Fibroblast of lung (primary cell): ENCODE results near the gene LITAFD. TPM values are rescaled to one million over a fixed set of nuclear protein-coding genes. Genes with fewer than 3 reads are reported as not detected.

ENCODE experiments used
- DNase-seq, 2 donors: peaks; one replicate each; pipeline versions ENCODE4 v3.0.0 to v3.0.0-alpha.2; 2010; ENCODE audit warnings: low read depth in 2 of 2
- H2AFZ ChIP-seq: 2 replicates; pipeline ENCODE4 v1.5.1; 2012; ENCODE audit warnings: low read length, control low read depth, inconsistent platforms
- H3K27ac ChIP-seq: 2 replicates; pipeline ENCODE4 v1.5.1; 2011; ENCODE audit warnings: low read length, control low read depth; ENCODE audit not compliant: insufficient read depth
- H3K27me3 ChIP-seq: 2 replicates; pipeline ENCODE4 v1.5.1; 2011; ENCODE audit warnings: mild to moderate bottlenecking, low read length; ENCODE audit not compliant: control insufficient read depth, insufficient read depth
- H3K36me3 ChIP-seq: 2 replicates; pipeline ENCODE4 v1.5.1; 2011; ENCODE audit warnings: low read length; ENCODE audit not compliant: control insufficient read depth, insufficient read depth
- H3K4me1 ChIP-seq: 2 replicates; pipeline ENCODE4 v1.5.1; 2011; ENCODE audit warnings: low read length; ENCODE audit not compliant: control insufficient read depth, insufficient read depth; ENCODE audit errors: extremely low read depth
- H3K4me2 ChIP-seq: 2 replicates; pipeline ENCODE4 v1.5.1; 2011; ENCODE audit warnings: low read length, control low read depth; ENCODE audit not compliant: insufficient read depth; ENCODE audit errors: extremely low read depth
- H3K4me3 ChIP-seq, 4 experiments: fragments of 200-600 bp in 1 of 4; sonication (generic) in 1 of 4; replicated peaks in 1 of 4; 2 replicates each; pipeline ENCODE4 v1.5.1; 2011 to 2016; ENCODE audit warnings: low read length in 4 of 4, low read depth in 3 of 4, mild to moderate bottlenecking in 3 of 4, control low read depth in 2 of 4, inconsistent platforms in 1 of 4, mixed read lengths in 1 of 4; ENCODE audit not compliant: insufficient read depth in 1 of 4; ENCODE audit errors: control extremely low read depth in 1 of 4
- H3K79me2 ChIP-seq: 2 replicates; pipeline ENCODE4 v1.5.1; 2012; ENCODE audit warnings: mild to moderate bottlenecking, low read length, inconsistent platforms; ENCODE audit not compliant: control insufficient read depth, insufficient read depth
- H3K9ac ChIP-seq: 2 replicates; pipeline ENCODE4 v1.5.1; 2011; ENCODE audit warnings: mild to moderate bottlenecking, low read length, control low read depth; ENCODE audit not compliant: insufficient read depth
- H3K9me3 ChIP-seq: 2 replicates; pipeline ENCODE4 v1.5.1; 2012; ENCODE audit warnings: low read depth, low read length; ENCODE audit not compliant: control insufficient read depth, insufficient read depth
- H4K20me1 ChIP-seq: 2 replicates; pipeline ENCODE4 v1.5.1; 2011; ENCODE audit warnings: low read length; ENCODE audit not compliant: control insufficient read depth, insufficient read depth; ENCODE audit errors: extremely low read depth
- EZH2 ChIP-seq: IDR thresholded peaks from 2 replicates; pipeline ENCODE4 v1.5.1; 2012; ENCODE audit warnings: low read length, control low read depth, mild to moderate bottlenecking; ENCODE audit errors: missing control alignments
- polyA plus RNA-seq, 2 donors: library from polyadenylated mRNA; depleted of rRNA in 1 of 2; stranded (reverse) in 1 of 2; unstranded in 1 of 2; fragments of >200 nt; gene quantifications; 2 replicates each; pipeline ENCODE4 v1.2.1, GENCODE V29; 2011 to 2012; ENCODE audit warnings: missing spikeins in 1 of 2
- total RNA-seq: library from RNA; depleted of rRNA; stranded (reverse); fragments of >200 nt; gene quantifications from 2 replicates; pipeline ENCODE4 v1.2.1, GENCODE V29; 2014
- TF ChIP-seq, protein P1 (sequence below), 2 donors: IDR thresholded peaks in 1 of 2; conservative IDR thresholded peaks in 1 of 2; 1 replicate in 1 of 2; 2 replicates in 1 of 2; pipeline ENCODE4 v1.5.1; 2011 to 2012; ENCODE audit warnings: low read length in 2 of 2, control low read depth in 1 of 2, inconsistent platforms in 1 of 2, low read depth in 1 of 2, mild to moderate bottlenecking in 1 of 2

The LITAFD gene
- total and polyA plus RNA-seq, 2 donors (not counting 1 experiment from before 2014, with no cell fraction given), result not detected

DNA sequence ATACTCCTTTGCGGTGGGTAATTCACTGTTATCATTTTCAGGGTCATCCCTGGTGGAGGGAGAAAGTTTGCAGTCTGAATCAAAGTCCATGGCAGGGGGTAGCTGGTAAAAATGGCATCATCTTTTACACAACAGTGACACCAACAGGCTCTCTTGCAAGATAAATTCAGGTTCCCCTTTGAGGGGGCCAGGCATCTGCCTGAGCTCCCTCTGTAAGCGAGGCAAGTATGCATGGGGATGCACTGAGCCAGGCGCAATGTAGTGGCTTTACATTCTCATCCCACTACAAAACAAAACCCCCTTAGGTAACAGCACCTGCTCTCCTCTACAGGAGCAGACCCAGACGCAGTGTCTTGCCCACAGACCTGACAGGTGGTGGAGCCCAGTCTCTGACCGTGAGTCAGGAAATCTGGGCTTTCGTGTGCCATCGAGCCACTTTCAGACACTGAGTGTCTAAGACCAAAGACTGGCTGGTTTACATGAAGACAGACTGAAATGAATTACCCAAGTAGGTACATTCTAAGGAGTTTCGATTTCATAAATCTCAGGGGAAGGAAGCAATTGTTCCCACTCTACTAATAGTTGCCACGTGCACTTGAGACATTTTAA, 17.7 kb downstream of the LITAFD start:
- Histone ChIP-seq H3K4me3 (no peak overlapping the region), H3K36me3 (peaks cover 27% of the 10 kb centered on the region), H2AFZ (no peak overlapping the region), H3K9me3 (no peaks in the 10 kb centered on the region), H3K4me1 (no peaks in the 10 kb centered on the region), H3K79me2 (no peaks in the 10 kb centered on the region), H3K27me3 (no peaks in the 10 kb centered on the region), H3K9ac (no peak overlapping the region), H3K27ac (no peak overlapping the region), H3K4me2 (no peak overlapping the region), H4K20me1 (no peaks in the 10 kb centered on the region)
- DNase-seq, result no peak
- TF ChIP-seq EZH2, result no peak
- TF ChIP-seq, protein P1, sequence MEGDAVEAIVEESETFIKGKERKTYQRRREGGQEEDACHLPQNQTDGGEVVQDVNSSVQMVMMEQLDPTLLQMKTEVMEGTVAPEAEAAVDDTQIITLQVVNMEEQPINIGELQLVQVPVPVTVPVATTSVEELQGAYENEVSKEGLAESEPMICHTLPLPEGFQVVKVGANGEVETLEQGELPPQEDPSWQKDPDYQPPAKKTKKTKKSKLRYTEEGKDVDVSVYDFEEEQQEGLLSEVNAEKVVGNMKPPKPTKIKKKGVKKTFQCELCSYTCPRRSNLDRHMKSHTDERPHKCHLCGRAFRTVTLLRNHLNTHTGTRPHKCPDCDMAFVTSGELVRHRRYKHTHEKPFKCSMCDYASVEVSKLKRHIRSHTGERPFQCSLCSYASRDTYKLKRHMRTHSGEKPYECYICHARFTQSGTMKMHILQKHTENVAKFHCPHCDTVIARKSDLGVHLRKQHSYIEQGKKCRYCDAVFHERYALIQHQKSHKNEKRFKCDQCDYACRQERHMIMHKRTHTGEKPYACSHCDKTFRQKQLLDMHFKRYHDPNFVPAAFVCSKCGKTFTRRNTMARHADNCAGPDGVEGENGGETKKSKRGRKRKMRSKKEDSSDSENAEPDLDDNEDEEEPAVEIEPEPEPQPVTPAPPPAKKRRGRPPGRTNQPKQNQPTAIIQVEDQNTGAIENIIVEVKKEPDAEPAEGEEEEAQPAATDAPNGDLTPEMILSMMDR (conservative IDR thresholded peaks at IDR 0.05 in 1 of 2, IDR thresholded peaks at IDR 0.05 in 1 of 2; ENCODE audit: low read depth in 1 of 2, low read length in 2 of 2), result no peak

- Histone ChIP-seq H3K4me3 (no peak overlapping the region), H3K79me2 (no peaks in the 10 kb centered on the region), H3K4me1 (no peaks in the 10 kb centered on the region), H3K9me3 (no peaks in the 10 kb centered on the region), H3K4me2 (no peak overlapping the region), H3K9ac (no peak overlapping the region), H3K27ac (no peak overlapping the region), H4K20me1 (no peaks in the 10 kb centered on the region), H3K27me3 (no peaks in the 10 kb centered on the region), H2AFZ (no peak overlapping the region), H3K36me3 (peaks cover 26% of the 10 kb centered on the region)
- no peak for DNase-seq
- no peak for TF ChIP-seq EZH2
- TF ChIP-seq, protein P1 (conservative IDR thresholded peaks at IDR 0.05 in 1 of 2, IDR thresholded peaks at IDR 0.05 in 1 of 2; ENCODE audit: low read depth in 1 of 2, low read length in 2 of 2), result no peak
These were observed 18.2 kb downstream of the LITAFD start for GRCh38 chr16:8900343-8900742.

DNA sequence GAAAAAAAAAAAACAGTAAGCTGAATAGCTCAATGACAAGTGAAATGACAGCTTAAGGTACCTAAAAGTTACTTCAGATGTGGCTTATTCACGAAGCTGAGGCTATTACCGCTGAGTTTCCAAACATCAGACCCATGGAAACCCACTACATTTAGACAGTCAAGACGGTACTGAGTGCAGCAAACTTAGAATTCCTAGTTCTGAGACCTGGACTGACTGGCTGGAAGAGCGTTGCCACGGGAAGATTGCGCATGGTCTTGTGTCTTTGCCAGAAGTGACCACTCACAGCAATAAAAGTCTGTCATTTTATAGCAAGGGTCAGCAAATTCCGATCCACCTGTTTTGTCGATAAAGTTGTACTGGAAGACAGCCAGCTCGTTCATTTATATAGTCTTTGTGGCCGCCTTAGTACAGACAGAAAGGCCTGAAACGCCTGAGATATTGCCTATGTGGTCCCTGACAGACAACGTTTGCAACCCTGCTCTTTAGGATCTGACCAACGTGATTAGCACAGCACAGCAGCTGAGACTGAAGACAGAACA, 19.2 kb downstream of the LITAFD start:
- Histone ChIP-seq H3K4me3 (no peak overlapping the region), H3K27ac (no peak overlapping the region), H3K9ac (no peak overlapping the region), H3K4me2 (no peak overlapping the region), H3K79me2 (no peaks in the 10 kb centered on the region), H3K36me3 (peaks cover 26% of the 10 kb centered on the region), H4K20me1 (no peaks in the 10 kb centered on the region), H3K27me3 (no peaks in the 10 kb centered on the region), H2AFZ (no peak overlapping the region), H3K9me3 (no peaks in the 10 kb centered on the region), H3K4me1 (no peaks in the 10 kb centered on the region)
- TF ChIP-seq, protein P1 (conservative IDR thresholded peaks at IDR 0.05 in 1 of 2, IDR thresholded peaks at IDR 0.05 in 1 of 2; ENCODE audit: low read depth in 1 of 2, low read length in 2 of 2), result no peak
- no peak for TF ChIP-seq EZH2
- no peak for DNase-seq
